Mammary epithelial cell (primary cell): ENCODE data around the gene WDR55.

Experiments used
- CTCF ChIP-seq, 2 donors: IDR thresholded peaks in 1 of 2; conservative IDR thresholded peaks in 1 of 2; 2 replicates each; pipeline ENCODE4 v1.5.1; 2011 to 2012; ENCODE audit warnings: inconsistent platforms in 2 of 2, low read length in 2 of 2, mild to moderate bottlenecking in 2 of 2, control low read depth in 1 of 2, low read depth in 1 of 2; ENCODE audit not compliant: insufficient read depth in 1 of 2; ENCODE audit errors: extremely low read depth in 1 of 2
- EZH2 ChIP-seq: IDR thresholded peaks from 2 replicates; pipeline ENCODE4 v1.6.1; 2012; ENCODE audit warnings: low read length, inconsistent platforms, borderline replicate concordance

DNA sequence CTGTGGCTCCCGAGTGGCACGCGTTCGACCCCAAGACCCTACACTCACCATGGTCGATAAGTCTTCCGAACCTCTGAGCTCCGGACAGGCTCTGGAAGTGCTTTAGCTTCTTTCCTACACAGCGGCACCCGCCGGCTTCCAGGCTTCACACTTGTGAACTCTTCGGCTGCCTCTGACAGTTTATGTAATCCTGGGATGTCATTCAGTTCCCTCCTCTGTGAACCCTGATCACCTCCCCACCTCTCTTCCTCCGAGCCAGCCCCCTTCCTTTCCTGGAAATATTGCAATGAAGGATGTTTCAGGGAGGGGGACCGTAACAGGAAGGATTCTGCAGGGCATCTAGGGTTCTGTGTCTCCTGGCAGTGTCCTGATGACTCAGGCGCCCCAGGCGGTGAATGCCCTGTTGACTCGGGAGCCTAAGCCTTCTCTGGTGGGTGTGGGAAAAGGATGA, 31.7 kb upstream of the WDR55 start, which contains the start of gene CD14:
- TF ChIP-seq CTCF (conservative IDR thresholded peaks at IDR 0.05 in 1 of 2, IDR thresholded peaks at IDR 0.05 in 1 of 2; ENCODE audit: extremely low read depth in 1 of 2, insufficient read depth in 1 of 2, low read depth in 1 of 2, low read length in 2 of 2) (no peak), EZH2 (no peak)
